BE2C (cell line): ENCODE results near the gene BEND5.

ENCODE experiments used
- DNase-seq: peaks from one replicate; pipeline ENCODE4 v3.0.0-alpha.2; 2020
- H3K27me3 ChIP-seq: fragments of 250-450 bp; sonication (Bioruptor Pico); 2 replicates; pipeline ENCODE4 v1.5.1; 2020; ENCODE audit warnings: mild to moderate bottlenecking
- H3K36me3 ChIP-seq: fragments of 250-450 bp; sonication (Bioruptor Pico); 2 replicates; pipeline ENCODE4 v1.5.1; 2020; ENCODE audit warnings: mild to moderate bottlenecking
- H3K4me1 ChIP-seq: fragments of 250-450 bp; sonication (Bioruptor Pico); 2 replicates; pipeline ENCODE4 v1.5.1; 2020
- H3K4me3 ChIP-seq: 2 replicates; pipeline ENCODE4 v1.5.1; 2011; ENCODE audit warnings: low read depth, low read length
- H3K9me3 ChIP-seq: fragments of 250-450 bp; sonication (Bioruptor Pico); 2 replicates; pipeline ENCODE4 v1.5.1; 2020
- CTCF ChIP-seq: IDR thresholded peaks from 2 replicates; pipeline ENCODE4 v1.5.1; 2012; ENCODE audit warnings: mild to moderate bottlenecking, low read depth, low read length

BEND5 gene

GRCh38 chr1:48691429-48692001 is 85.2 kb downstream of the BEND5 start:
- Histone ChIP-seq H3K4me1 (no peaks in the 10 kb centered on the region), H3K4me3 (no peak overlapping the region), H3K36me3 (no peaks in the 10 kb centered on the region), H3K27me3 (no peaks in the 10 kb centered on the region), H3K9me3 (no peaks in the 10 kb centered on the region)
- DNase-seq = no peak
- TF ChIP-seq CTCF = no peak

- TF ChIP-seq CTCF = peak; percentile 35
- H3K36me3 ChIP-seq = no peaks in the 10 kb centered on the region
- DNase-seq = no peak
- no peak overlapping the region for H3K4me3 ChIP-seq
- no peaks in the 10 kb centered on the region for H3K27me3 ChIP-seq
- no peaks in the 10 kb centered on the region for H3K4me1 ChIP-seq
- no peaks in the 10 kb centered on the region for H3K9me3 ChIP-seq
Measured at GRCh38 chr1:48688102-48688760, 88.5 kb downstream of the BEND5 start.

GRCh38 chr1:48687282-48688045 is 89.2 kb downstream of the BEND5 start:
- no peak for DNase-seq
- Histone ChIP-seq H3K9me3 (no peaks in the 10 kb centered on the region), H3K4me3 (no peak overlapping the region), H3K4me1 (no peaks in the 10 kb centered on the region), H3K27me3 (no peaks in the 10 kb centered on the region), H3K36me3 (no peaks in the 10 kb centered on the region)
- TF ChIP-seq CTCF = no peak

GRCh38 chr1:48686159-48686558 is 90.5 kb downstream of the BEND5 start:
- Histone ChIP-seq H3K4me1 (no peaks in the 10 kb centered on the region), H3K4me3 (no peak overlapping the region), H3K9me3 (no peaks in the 10 kb centered on the region), H3K36me3 (no peaks in the 10 kb centered on the region), H3K27me3 (no peaks in the 10 kb centered on the region)
- DNase-seq = no peak
- no peak for TF ChIP-seq CTCF

GRCh38 chr1:48684381-48684780 is 92.3 kb downstream of the BEND5 start:
- Histone ChIP-seq H3K27me3 (no peaks in the 10 kb centered on the region), H3K9me3 (no peaks in the 10 kb centered on the region), H3K4me3 (no peak overlapping the region), H3K36me3 (no peaks in the 10 kb centered on the region), H3K4me1 (0 out of 2 replicates have a peak, but pooled peaks cover 5% of the 10 kb centered on the region)
- no peak for DNase-seq
- no peak for TF ChIP-seq CTCF

GRCh38 chr1:48683839-48684238 is 92.9 kb downstream of the BEND5 start:
- no peak for TF ChIP-seq CTCF

More at GRCh38 chr1:48683839-48684238, 92.9 kb downstream of the BEND5 start:
- Histone ChIP-seq H3K36me3 (no peaks in the 10 kb centered on the region), H3K4me1 (0 out of 2 replicates have a peak, but pooled peaks cover 5% of the 10 kb centered on the region), H3K27me3 (no peaks in the 10 kb centered on the region), H3K4me3 (no peak overlapping the region), H3K9me3 (no peaks in the 10 kb centered on the region)
- no peak for DNase-seq
